GM23338 (cell line): ENCODE measurements around the gene CDH7. TPM values are rescaled to one million over a fixed set of nuclear protein-coding genes. Genes with fewer than 3 reads are reported as not detected.
A peak's percentile ranks its signal among the peaks of the same experiment; 100 is the strongest.

Source experiments
- ATAC-seq: fragments of 200-7000 bp; cut with Tn5 transposase; 3 replicates; pipeline ENCODE4 v1.9.1; 2020
- DNase-seq: peaks from one replicate; pipeline ENCODE4 v3.0.0-alpha.2; 2015; ENCODE audit warnings: low spot score
- H2AFZ ChIP-seq: fragments of 200-600 bp; sonication (generic); 2 replicates; pipeline ENCODE4 v1.8.0; 2016; ENCODE audit warnings: antibody characterized with exemption, mild to moderate bottlenecking, moderate library complexity
- H3F3A ChIP-seq: fragments of 200-600 bp; sonication (generic); replicated peaks from 2 replicates; pipeline ENCODE4 v1.8.0; 2017; ENCODE audit warnings: antibody characterized with exemption, mixed run types, low read depth
- H3K27ac ChIP-seq: fragments of 200-600 bp; sonication (generic); 2 replicates; pipeline ENCODE4 v1.6.1; 2016; ENCODE audit warnings: low read depth
- H3K27me3 ChIP-seq: fragments of 200-600 bp; sonication (generic); 2 replicates; pipeline ENCODE4 v1.8.0; 2016; ENCODE audit warnings: mild to moderate bottlenecking, mixed run types, moderate library complexity; ENCODE audit not compliant: insufficient read depth
- H3K36me3 ChIP-seq: fragments of 200-600 bp; sonication (generic); 2 replicates; pipeline ENCODE4 v1.8.0; 2016; ENCODE audit warnings: mild to moderate bottlenecking; ENCODE audit not compliant: insufficient read depth
- H3K4me1 ChIP-seq: fragments of 200-600 bp; sonication (generic); 2 replicates; pipeline ENCODE4 v1.8.0; 2016; ENCODE audit warnings: mild to moderate bottlenecking, moderate library complexity; ENCODE audit not compliant: insufficient read depth
- H3K4me2 ChIP-seq: fragments of 200-600 bp; sonication (generic); 2 replicates; pipeline ENCODE4 v1.7.1; 2017; ENCODE audit warnings: mixed run types
- H3K4me3 ChIP-seq: fragments of 200-600 bp; sonication (generic); 2 replicates; pipeline ENCODE4 v1.6.1; 2016; ENCODE audit warnings: mixed run types
- H3K79me2 ChIP-seq: fragments of 200-600 bp; sonication (generic); replicated peaks from 2 replicates; pipeline ENCODE4 v1.8.0; 2017; ENCODE audit warnings: mild to moderate bottlenecking; ENCODE audit not compliant: insufficient read depth
- H3K9me2 ChIP-seq: fragments of 200-600 bp; sonication (generic); 2 replicates; pipeline ENCODE4 v1.8.0; 2017; ENCODE audit not compliant: insufficient read depth
- H4K20me1 ChIP-seq: fragments of 200-600 bp; sonication (generic); replicated peaks from 2 replicates; pipeline ENCODE4 v1.8.0; 2017; ENCODE audit warnings: mild to moderate bottlenecking; ENCODE audit not compliant: insufficient read depth
- H3K27ac Mint-ChIP-seq: 2 replicates; pipeline ENCODE4 v1.8.0; 2020; ENCODE audit warnings: inconsistent platforms, mild to moderate bottlenecking, moderate library complexity, mixed read lengths
- H3K27me3 Mint-ChIP-seq: 3 replicates; pipeline ENCODE4 v1.8.0; 2022; ENCODE audit warnings: low read depth, mild to moderate bottlenecking, moderate library complexity, mixed read lengths, inconsistent platforms; ENCODE audit not compliant: insufficient read depth, poor library complexity
- H3K36me3 Mint-ChIP-seq: 3 replicates; pipeline ENCODE4 v1.8.0; 2021; ENCODE audit warnings: low read depth, mild to moderate bottlenecking, inconsistent platforms, moderate library complexity, mixed read lengths
- H3K4me1 Mint-ChIP-seq: 3 replicates; pipeline ENCODE4 v1.8.0; 2020; ENCODE audit warnings: mild to moderate bottlenecking, inconsistent platforms, mixed read lengths
- H3K4me3 Mint-ChIP-seq: 3 replicates; pipeline ENCODE4 v1.8.0; 2021; ENCODE audit warnings: moderate library complexity, mild to moderate bottlenecking, inconsistent platforms, mixed read lengths
- H3K9me3 Mint-ChIP-seq: 3 replicates; pipeline ENCODE4 v1.8.0; 2020; ENCODE audit warnings: moderate library complexity, mild to moderate bottlenecking, inconsistent platforms, mixed read lengths
- CREB1 ChIP-seq: fragments of 250-450 bp; sonication (Bioruptor Pico); IDR thresholded peaks from 2 replicates; pipeline ENCODE4 v1.5.0; 2020; ENCODE audit warnings: low read depth, mild to moderate bottlenecking, moderate library complexity
- CTCF ChIP-seq, 2 experiments: fragments of 200-600 bp in 1 of 2; sonication (generic) in 1 of 2; conservative IDR thresholded peaks; 2 replicates each; pipeline versions ENCODE4 v1.5.1 to v1.6.1; 2016 to 2017; ENCODE audit warnings: antibody characterized with exemption in 2 of 2, low read depth in 2 of 2, mild to moderate bottlenecking in 2 of 2, moderate library complexity in 1 of 2
- ETS1 ChIP-seq: IDR thresholded peaks from 2 replicates; pipeline ENCODE4 v1.6.1; 2016; ENCODE audit warnings: antibody characterized with exemption
- EZH2 ChIP-seq: fragments of 200-600 bp; sonication (generic); IDR thresholded peaks from one replicate; pipeline ENCODE4 v1.8.0; 2017; ENCODE audit warnings: antibody characterized with exemption, mild to moderate bottlenecking, low read depth; ENCODE audit not compliant: unreplicated experiment
- EZH2phosphoT487 ChIP-seq: fragments of 200-600 bp; sonication (generic); IDR thresholded peaks from one replicate; pipeline ENCODE4 v1.8.1; 2018; ENCODE audit warnings: antibody characterized with exemption; ENCODE audit not compliant: unreplicated experiment
- JUNB ChIP-seq: IDR thresholded peaks from one replicate; pipeline ENCODE4 v1.6.1; 2016; ENCODE audit warnings: antibody characterized with exemption; ENCODE audit not compliant: unreplicated experiment
- NANOG ChIP-seq: IDR thresholded peaks from 2 replicates; pipeline ENCODE4 v1.6.1; 2016; ENCODE audit warnings: antibody characterized with exemption, borderline replicate concordance
- POLR2AphosphoS5 ChIP-seq: IDR thresholded peaks from 2 replicates; pipeline ENCODE4 v1.6.1; 2016; ENCODE audit warnings: antibody characterized with exemption, low read depth
- REST ChIP-seq: IDR thresholded peaks from one replicate; pipeline ENCODE4 v1.6.1; 2018; ENCODE audit warnings: antibody characterized with exemption; ENCODE audit not compliant: unreplicated experiment
- STAT1 ChIP-seq: IDR thresholded peaks from one replicate; pipeline ENCODE4 v1.6.1; 2016; ENCODE audit warnings: antibody characterized with exemption; ENCODE audit not compliant: unreplicated experiment
- ZNF114 ChIP-seq: fragments of 250-450 bp; sonication (Bioruptor Pico); IDR thresholded peaks from 2 replicates; pipeline ENCODE4 v1.5.0; 2020; ENCODE audit warnings: mild to moderate bottlenecking, moderate library complexity
- ZNF331 ChIP-seq: fragments of 250-450 bp; sonication (Bioruptor Pico); IDR thresholded peaks from 2 replicates; pipeline ENCODE4 v1.5.0; 2020; ENCODE audit warnings: low read depth, mild to moderate bottlenecking, moderate library complexity
- ZNF462 ChIP-seq: fragments of 250-450 bp; sonication (Bioruptor Pico); IDR thresholded peaks from 2 replicates; pipeline ENCODE4 v1.5.0; 2020; ENCODE audit warnings: mild to moderate bottlenecking, moderate library complexity
- polyA plus RNA-seq: library from polyadenylated mRNA; unstranded; fragments of >200 nt; fragmentation: Nextera tagmentation; extraction: Ambion mirVana; gene quantifications from 2 replicates; pipeline ENCODE4 v1.2.1, GENCODE V29; 2016
- total RNA-seq: library from RNA; depleted of rRNA; stranded (reverse); fragments of >200 nt; shearing (Covaris generic); gene quantifications from 2 replicates; pipeline ENCODE4 v1.2.3, GENCODE V29; 2014

The CDH7 gene
- total and polyA plus RNA-seq, 2 experiments from 2014 or later, result 1.8 TPM

GRCh38 chr18:65749841-65750240 is 971 bp upstream of the CDH7 start:
- Histone ChIP-seq H3K4me1 (peaks cover 15% of the 10 kb centered on the region), H3K4me3 (peak overlapping the region; percentile 81), H3K27me3 (peaks cover 43% of the 10 kb centered on the region), H3K9me2 (no peaks in the 10 kb centered on the region), H3K79me2 (no peaks in the 10 kb centered on the region), H2AFZ (peak overlapping the region; percentile 97), H3K36me3 (no peaks in the 10 kb centered on the region), H3K27ac (no peak overlapping the region), H3F3A (no peaks in the 10 kb centered on the region), H4K20me1 (no peaks in the 10 kb centered on the region; the same call in 1 of the 2 replicates), H3K4me2 (peak overlapping the region; percentile 92)
- peak overlapping the region; percentile 93 for H3K4me3 Mint-ChIP-seq
- H3K27ac Mint-ChIP-seq, result no peak overlapping the region
- ATAC-seq, result peak; percentile 16
- peaks cover 22% of the 10 kb centered on the region for H3K4me1 Mint-ChIP-seq
- TF ChIP-seq EZH2phosphoT487, result no peak
- no peak for TF ChIP-seq REST
- TF ChIP-seq ZNF331 (CRISPR knock-in tag), result no peak
- no peak for TF ChIP-seq EZH2
- TF ChIP-seq STAT1, result no peak
- TF ChIP-seq ZNF462, result no peak
- TF ChIP-seq NANOG, result no peak
- no peak for TF ChIP-seq JUNB
- TF ChIP-seq ZNF114 (CRISPR knock-in tag), result no peak
- no peak for TF ChIP-seq CREB1
- no peak for TF ChIP-seq ETS1
- no peak for TF ChIP-seq POLR2AphosphoS5
- TF ChIP-seq CTCF (conservative IDR thresholded peaks at IDR 0.05; ENCODE audit: low read depth in 2 of 2), result no peak
- no peaks in the 10 kb centered on the region for H3K36me3 Mint-ChIP-seq
- H3K9me3 Mint-ChIP-seq, result no peaks in the 10 kb centered on the region
- DNase-seq, result peak; percentile 21
- H3K27me3 Mint-ChIP-seq, result peaks cover 27% of the 10 kb centered on the region
